GM18526 (cell line): ENCODE measurements around the gene B3GNT5.

Experiments used
- POLR2A ChIP-seq: IDR thresholded peaks from 3 replicates; pipeline ENCODE4 v1.6.1; 2011; ENCODE audit not compliant: insufficient read length; ENCODE audit errors: extremely low read depth

B3GNT5 gene

DNA sequence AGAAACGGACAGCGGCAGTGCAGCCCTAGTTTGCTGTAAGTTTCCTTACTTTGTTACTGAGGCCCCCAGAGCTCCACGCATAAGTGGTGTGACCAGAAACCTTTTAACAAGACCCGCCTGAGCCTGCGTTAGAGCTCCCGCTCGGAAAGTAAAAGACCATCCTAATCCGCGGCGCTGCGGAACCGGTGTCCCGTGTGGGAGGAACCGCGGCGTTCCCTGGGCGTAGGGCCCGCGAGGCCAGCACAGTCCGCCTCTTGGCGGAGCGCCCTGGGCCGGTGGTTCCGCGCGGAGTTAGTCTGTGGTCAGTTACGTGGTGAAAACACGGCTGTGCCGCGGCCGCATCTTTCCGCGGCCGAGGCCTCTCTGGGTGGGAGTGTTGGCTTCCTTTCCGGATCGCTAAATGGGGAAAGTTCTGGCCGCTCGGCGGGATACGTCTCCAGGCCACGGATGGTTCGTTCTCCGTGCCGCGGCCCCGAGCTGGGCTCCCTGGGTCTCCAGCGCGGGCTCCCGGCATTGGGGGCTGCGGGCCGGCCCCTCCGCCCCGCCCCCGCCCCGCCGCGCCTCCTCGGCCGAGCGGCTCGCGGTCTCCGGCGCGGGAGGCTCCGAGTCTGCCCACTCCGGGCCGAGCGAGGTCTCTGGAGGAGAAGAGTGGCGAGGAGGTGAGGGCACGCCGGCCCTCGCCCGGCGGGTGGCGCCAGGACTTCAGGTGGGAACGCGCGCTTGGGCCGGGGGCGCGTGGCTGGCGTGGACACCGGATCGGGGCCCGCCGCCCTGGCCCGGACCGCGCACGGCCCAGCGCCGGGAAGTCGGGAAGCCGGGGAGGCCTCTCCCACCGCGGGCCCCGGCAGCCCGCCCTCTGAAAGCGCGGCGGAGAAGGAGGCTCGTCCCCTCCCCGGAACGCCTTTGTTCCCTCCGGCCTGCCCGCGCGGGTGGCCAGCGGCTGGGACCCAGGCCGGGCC, 754 bp downstream of the B3GNT5 start:
- TF ChIP-seq POLR2A = no peak

DNA sequence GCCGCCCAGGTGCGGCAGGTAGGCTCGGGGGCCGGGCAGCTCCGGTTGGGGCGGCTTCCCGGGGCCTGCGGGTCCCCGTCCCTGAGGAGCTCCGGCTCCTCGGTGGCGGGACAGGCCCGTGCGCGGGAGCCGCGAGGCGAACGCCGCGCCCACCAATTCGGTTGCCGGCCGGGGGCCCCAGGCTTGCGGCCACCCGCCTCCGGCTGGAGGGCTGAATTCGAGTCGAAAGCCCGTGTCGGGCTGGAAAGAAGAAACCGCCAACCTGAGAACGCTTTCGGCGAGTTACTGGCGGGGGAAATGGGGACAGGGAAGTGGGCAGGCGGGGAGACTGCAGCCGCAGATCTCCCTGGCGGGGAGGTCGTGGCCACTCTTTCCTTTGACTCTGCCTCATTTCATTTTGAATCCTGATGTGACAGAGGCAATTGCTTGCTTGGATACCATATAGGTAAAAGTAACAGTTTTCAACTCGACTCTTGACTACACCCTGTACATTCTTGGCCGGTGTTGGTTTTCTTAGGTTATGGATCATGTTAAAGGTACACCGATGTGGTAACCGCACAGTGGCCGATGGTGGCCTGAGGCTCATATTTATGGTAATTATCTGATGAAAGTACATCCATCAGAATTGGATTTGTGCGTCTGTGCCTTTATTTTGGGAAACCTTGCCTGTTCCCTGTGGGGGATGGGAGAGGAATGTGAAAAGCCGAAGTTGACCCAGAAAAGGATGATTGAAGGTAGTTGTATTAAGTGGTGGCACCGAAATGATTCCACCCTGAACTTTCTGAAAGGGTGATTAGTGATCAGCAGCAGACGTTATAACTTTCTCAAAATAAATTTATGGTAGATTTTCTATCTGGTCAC, 1.7 kb downstream of the B3GNT5 start:
- TF ChIP-seq POLR2A = no peak

DNA sequence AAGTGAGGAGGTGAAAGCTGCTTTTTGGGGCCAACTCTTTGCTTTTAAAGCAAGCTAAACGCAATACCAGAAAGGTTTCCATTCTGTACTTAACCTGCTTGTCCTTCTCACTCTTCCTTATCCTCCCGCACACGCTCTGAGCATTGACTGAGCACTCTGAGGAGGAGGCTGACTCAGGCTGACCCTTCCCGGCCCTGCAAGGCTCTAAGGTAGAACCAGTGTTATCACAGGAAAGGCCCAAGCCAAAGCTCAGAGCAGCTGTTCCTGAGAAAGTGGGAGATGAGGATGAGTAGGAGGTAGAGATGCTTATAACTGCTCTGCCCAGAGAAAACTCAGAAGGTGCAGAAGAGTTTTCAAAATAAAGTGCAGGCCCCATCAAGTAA, 2.3 kb downstream of the B3GNT5 start:
- TF ChIP-seq POLR2A = no peak

DNA sequence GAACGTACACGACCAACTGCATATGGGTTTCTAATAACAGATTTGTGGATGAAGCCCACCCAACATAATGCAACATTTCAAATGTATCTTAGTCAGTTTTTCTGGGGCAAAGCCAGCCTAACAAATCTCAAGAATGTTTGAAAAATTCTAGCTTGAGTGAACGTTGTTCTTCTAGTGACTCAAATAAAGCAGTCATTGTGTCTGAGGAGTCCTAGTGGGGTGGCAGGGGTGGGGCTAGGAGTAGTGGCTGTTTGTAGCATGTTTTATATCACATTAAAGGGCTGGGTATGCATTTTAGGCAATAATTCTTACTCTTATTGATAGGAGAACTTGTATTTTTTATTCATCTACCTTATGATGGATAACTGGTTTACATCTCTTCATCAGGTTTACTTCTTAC, 6.0 kb downstream of the B3GNT5 start:
- TF ChIP-seq POLR2A = no peak

DNA sequence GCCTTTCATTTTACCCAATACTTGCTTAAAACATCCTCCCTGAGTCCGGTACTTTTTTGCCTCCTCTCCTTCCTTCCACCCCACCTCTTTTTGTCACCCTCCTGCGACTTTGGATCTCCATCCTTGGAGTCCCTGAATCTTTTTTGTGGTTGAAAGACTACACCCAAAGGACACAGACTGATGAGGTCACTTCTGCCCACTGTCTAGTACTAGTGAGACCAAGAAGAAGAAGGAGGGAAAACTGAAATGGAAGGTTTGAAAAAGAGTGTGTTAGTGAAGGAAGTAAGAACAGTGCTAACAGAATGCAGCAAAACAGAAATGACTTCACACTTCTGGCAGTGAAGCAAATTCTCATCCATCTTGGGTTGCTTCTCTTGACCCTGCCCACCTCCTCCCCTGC, 6.6 kb downstream of the B3GNT5 start:
- no peak for TF ChIP-seq POLR2A

DNA sequence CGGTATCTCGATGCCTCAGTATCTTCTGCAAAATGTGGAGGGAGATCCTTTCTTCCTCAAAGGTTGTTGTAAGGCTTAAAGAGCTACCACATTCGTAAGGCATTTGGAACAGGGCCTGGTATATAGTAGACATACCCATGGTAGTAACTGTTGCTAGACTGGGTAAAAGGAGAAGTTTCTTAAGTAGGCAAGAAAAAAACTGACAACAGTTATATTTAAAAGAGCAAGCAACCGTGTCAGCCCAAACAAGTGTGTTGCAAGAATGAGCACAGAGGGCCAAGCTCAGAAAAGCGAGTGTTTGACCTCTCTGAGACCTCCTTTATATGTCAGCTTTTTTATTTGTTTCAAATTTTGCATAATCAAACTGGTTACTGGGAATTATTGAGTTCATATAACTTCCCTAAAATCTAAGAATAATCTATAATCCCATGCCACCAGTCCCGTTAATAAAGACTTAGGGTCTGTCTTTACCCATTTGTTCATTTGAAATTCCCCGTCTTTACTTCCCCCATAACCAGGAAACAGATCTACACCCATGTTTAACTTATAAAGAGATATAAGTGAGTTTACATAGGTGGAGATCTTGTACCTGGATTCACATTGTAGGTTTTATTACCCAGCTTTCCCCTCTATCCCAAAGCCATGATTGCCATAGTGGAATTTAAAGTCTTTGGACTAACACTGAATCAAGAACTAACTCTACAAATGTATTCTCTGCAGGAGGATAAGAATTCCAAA, 7.3 kb downstream of the B3GNT5 start:
- no peak for TF ChIP-seq POLR2A

DNA sequence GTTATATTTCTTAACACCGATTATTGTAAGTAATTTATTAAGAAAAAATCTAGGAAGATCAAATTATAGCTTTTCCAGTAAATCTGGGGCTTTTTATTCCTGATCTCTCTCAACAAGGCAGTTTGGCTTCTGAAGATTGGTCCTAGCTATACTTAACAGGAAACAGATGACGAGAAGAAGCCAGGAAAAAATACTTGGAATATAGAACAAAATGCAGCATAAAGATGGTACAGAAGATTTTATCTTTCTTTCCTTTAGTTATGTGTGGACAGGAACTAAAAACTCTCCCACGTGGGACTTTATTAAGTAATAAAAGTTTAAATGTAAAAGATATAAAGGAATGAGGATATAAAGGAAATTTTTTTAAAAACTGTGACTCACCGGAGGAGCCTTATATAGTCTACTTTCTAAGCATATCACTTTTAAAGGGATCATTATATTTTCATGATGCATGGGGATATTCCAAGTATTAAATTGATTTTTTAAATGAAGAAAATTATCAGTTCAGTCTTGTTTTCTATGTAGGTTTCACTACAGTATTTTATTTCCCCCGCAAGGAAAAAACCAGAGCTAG, 8.2 kb downstream of the B3GNT5 start:
- no peak for TF ChIP-seq POLR2A

DNA sequence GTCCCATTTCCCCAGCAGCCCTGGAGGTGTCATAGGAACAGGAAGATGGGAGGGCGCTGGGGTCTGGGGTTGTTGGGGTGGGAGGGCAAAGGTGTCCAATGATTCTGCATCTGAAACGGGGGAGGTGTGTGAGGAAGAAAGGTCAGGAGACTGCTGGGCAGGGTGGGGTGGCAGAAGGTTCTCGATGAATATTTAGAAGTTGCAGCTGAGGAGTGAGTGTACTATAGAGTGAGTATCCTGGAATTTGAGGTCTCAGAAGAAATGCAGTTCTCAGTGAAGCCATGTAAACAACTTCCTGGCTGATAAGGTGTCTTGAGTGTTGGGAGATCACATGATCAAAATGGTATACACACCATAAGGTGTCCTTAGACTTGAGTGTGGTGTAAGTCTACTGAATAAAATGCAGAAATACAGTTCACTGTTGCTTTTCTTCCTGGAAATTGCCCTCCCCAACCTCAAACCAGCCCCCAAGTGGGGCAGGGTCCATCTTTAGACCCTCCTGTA, 9.9 kb downstream of the B3GNT5 start:
- TF ChIP-seq POLR2A = no peak

DNA sequence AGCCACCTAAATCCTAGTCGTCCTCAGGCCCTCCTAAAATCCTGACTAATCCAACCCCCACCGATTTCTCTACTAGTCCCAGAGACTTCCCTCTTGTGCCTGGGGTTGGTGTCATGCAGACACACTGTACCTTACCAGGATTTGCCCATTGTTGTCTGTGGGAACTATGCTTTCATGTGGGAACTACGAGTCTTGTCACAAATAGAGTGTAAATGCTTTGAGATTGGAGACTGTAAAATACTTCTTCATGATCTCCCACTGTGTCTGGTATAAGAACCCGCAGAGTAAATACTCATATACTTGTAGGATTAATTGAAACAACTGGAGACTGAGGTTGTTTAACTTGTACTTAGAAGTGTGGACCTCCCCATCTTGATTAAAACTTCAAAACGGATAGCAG, 11.2 kb downstream of the B3GNT5 start:
- no peak for TF ChIP-seq POLR2A

DNA sequence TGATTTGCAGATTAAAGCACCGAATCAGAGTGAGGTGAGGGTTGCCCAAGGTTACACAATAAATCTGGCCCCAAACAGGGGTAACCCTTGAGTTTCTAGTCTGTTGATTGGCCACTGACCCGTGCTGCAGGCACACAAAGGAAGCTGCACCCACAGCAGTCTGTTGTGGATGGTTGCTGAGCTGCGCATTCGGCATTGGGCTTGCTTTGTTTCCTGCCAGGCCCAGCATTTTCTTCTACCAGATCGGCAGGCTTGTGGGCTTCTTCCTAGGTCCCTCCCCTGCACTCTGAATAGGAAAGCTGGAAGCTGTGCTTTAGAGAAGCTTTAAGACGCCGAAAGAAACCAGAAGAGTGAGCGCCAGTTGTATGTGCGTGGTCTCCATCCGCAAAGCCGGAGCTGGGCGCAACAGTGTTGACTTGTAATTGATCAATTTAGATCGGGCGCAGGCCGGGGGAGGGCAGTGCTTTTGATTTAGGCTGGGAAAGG, 12.1 kb downstream of the B3GNT5 start:
- TF ChIP-seq POLR2A = no peak

DNA sequence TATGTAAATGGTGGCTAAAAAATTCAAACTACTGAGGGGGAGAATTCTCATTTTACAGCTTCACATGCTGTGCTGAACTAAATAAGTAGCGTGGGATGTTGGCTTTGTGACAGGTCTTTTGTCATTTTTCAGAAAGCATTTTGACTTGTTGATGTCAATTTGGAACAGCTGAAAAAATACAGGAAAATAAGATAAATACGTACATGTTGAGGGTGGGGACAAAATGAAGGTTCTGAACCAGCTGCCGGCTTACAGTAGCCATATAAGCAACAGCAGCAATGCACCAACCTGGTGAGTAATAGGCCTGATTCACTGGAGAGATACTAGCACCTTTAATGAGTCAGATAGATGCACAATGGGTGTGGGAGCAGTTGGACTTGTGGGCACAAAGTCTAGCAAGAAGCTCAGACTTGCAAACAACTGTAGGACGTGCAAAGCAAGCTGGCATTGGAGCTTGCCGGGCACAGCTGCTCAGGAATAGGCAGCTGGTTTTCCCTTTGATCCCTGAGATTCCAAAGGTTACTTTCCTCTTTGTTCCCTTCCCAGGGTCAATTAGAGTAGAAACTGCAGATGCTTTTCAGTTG, 12.9 kb downstream of the B3GNT5 start:
- TF ChIP-seq POLR2A = no peak

DNA sequence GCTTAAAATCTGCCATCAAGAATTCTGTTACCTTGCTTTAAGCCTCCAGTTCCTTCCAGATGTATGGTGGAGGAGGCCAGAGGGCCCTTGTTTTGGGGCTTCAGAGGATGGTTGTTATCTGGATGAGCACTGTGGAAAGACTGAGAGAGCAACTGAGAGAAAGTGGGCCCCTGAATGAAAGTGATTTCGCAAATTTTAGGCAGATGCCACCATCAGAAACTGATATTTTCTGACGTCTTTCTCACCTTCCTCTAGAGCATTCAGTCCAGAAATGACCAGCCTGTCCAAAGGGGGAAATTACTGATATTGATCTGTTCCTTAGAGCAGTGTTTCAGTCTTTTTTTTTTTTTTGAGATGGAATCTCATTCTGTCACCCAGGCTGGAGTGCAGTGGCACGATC, 13.4 kb downstream of the B3GNT5 start:
- TF ChIP-seq POLR2A = no peak

DNA sequence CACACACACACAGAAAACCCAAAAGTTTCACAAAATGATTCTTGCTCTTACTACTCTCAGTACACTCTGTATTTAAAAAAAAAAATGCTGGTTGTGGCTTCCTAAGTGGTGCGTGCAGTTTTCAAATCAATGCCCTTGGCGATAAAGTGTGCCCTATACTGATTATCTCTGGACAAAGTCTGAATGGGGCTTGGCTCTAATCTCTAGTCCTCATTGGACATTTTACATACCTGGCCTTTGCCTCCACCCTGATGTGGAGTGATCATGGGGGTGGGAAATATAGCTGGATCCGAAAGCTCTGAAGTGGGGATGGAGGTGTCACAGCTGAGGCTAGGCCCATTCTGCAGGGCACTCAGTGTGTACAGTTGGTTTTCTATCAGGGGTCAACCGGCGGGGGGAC, 14.1 kb downstream of the B3GNT5 start:
- no peak for TF ChIP-seq POLR2A

DNA sequence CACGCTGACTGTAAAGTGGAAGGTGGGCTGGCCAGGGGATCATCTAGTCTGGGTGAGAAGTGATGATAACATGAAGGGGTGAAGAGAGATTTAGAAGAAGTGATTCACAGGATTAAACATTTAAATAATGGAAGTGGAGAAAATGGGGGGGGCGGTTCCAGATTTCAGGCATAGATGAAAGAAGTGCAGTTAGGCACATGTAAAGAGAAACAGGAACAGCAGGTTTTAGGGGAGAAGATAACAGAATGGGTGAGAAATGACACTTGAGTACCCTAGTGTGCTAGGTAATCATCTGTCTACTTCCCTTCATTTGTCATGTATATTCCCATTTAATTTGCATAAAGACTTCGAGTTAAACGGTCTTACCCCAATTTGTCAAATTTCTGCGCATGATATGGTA, 15.3 kb downstream of the B3GNT5 start:
- TF ChIP-seq POLR2A = no peak

DNA sequence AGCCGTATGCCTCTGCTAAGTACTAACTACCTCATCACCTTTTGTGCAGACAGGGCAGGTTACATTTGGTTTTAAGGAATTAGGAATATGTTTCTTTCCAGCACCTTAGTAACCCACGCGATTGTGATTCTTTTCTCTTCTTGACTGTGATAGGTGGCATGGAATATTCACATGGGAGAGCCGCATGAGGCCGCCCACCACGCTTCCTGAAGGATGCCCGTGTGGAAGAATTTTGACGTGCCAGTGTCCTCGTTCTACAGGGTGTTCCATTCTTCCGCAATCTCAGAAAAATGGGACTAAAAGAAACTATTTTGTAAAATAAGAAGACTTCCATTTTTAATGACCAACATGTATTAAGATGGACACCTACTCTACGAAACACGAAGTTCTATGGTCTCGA, 16.3 kb downstream of the B3GNT5 start:
- TF ChIP-seq POLR2A = no peak

DNA sequence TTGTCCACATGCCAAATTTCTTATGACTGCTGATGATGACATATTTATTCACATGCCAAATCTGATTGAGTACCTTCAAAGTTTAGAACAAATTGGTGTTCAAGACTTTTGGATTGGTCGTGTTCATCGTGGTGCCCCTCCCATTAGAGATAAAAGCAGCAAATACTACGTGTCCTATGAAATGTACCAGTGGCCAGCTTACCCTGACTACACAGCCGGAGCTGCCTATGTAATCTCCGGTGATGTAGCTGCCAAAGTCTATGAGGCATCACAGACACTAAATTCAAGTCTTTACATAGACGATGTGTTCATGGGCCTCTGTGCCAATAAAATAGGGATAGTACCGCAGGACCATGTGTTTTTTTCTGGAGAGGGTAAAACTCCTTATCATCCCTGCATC, 17.3 kb downstream of the B3GNT5 start:
- no peak for TF ChIP-seq POLR2A
